Brain microvascular endothelial cell (primary cell): ENCODE data around the gene DDX31.

ENCODE experiments used
- DNase-seq: peaks from one replicate; pipeline ENCODE4 v3.0.0-alpha.2; 2020
- H3K27ac ChIP-seq: fragments of 250-450 bp; sonication (Bioruptor Pico); 2 replicates; pipeline ENCODE4 v1.5.1; 2020; ENCODE audit warnings: mild to moderate bottlenecking, moderate library complexity
- H3K27me3 ChIP-seq: fragments of 250-450 bp; sonication (Bioruptor Pico); replicated peaks from 2 replicates; pipeline ENCODE4 v1.5.1; 2020; ENCODE audit warnings: mild to moderate bottlenecking
- H3K36me3 ChIP-seq: fragments of 250-450 bp; sonication (Bioruptor Pico); replicated peaks from 2 replicates; pipeline ENCODE4 v1.5.1; 2020; ENCODE audit warnings: mild to moderate bottlenecking
- H3K4me3 ChIP-seq: 2 replicates; pipeline ENCODE4 v1.5.1; 2011; ENCODE audit warnings: low read depth, mild to moderate bottlenecking, control low read depth, low read length, moderate library complexity
- CTCF ChIP-seq: IDR thresholded peaks from 2 replicates; pipeline ENCODE4 v1.5.1; 2011; ENCODE audit warnings: low read depth, mild to moderate bottlenecking, moderate library complexity, low read length, control low read depth, inconsistent platforms; ENCODE audit errors: missing control alignments
- in situ Hi-C: cut with HindIII; loops from 2 replicates; pipeline ENCODE4 v1.10.0; 2017; ENCODE audit warnings: low sequenced_read_pairs, low pct_ligation_motif_present

Gene DDX31

GRCh38 chr9:132610661-132611060, 59.1 kb downstream of the DDX31 start:
- no peak for TF ChIP-seq CTCF
- Histone ChIP-seq H3K27ac (no peak overlapping the region), H3K36me3 (peaks cover 30% of the 10 kb centered on the region), H3K4me3 (no peak overlapping the region), H3K27me3 (no peaks in the 10 kb centered on the region)
- no peak for DNase-seq
- in situ Hi-C loops, result no loop called here

- in situ Hi-C loops, result no loop called here
- DNase-seq, result peak; percentile 90
- H3K4me3 ChIP-seq, result no peak overlapping the region
- TF ChIP-seq CTCF, result no peak
- H3K27ac ChIP-seq, result peak overlapping the region; percentile 69
- no peaks in the 10 kb centered on the region for H3K27me3 ChIP-seq
- peaks cover 29% of the 10 kb centered on the region for H3K36me3 ChIP-seq
These were observed 60.0 kb downstream of the DDX31 start for GRCh38 chr9:132609829-132610228.

DNA sequence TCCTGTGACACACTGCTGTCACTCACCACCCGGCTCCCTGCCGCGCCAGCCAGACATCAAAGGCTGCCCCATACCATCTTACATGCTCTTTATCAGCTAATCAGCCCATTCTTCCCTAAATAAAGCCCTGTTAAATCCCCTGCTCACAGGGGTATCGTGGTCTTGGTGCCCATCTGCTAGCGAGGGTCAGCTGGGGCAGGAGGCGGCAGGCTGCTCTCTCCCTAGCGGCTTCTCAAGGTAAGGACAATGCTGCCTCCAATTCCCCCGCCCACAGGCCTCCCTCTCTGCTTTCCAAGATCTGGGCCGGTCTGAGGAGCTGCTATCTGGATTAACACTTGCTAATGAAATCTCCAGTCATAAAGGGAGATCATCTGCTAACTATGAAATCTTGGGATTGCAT, 60.6 kb downstream of the DDX31 start:
- TF ChIP-seq CTCF, result no peak
- peak overlapping the region; percentile 69 for H3K27ac ChIP-seq
- DNase-seq, result no peak
- in situ Hi-C loops, result no loop called here
- no peak overlapping the region for H3K4me3 ChIP-seq
- H3K36me3 ChIP-seq, result peaks cover 25% of the 10 kb centered on the region
- no peaks in the 10 kb centered on the region for H3K27me3 ChIP-seq

- Histone ChIP-seq H3K27ac (no peak overlapping the region), H3K4me3 (no peak overlapping the region), H3K36me3 (peaks cover 17% of the 10 kb centered on the region), H3K27me3 (no peaks in the 10 kb centered on the region)
- DNase-seq, result no peak
- no peak for TF ChIP-seq CTCF
- in situ Hi-C loops, result no loop called here
These were observed 63.7 kb downstream of the DDX31 start for GRCh38 chr9:132606066-132606465.

DNA sequence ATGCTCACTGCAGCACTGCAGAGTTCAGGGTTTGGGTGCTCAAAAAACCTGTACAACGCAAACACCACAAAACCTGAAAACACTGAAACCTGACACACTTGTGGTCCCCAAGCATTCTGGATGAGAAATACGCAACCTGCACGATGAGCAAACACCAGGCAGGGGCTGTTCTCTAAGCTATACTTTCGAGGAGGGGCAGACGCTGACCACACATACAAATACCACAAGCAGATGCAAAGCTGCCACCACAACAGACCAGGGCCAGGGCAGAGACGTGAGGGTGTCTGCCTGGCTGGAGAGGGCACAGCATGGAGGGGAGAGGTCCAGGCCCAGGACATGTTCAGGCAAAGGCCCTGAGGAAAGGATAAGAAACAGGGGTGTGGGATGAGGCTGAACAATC, 64.4 kb downstream of the DDX31 start:
- Histone ChIP-seq H3K36me3 (peaks cover 19% of the 10 kb centered on the region), H3K27me3 (no peaks in the 10 kb centered on the region), H3K4me3 (no peak overlapping the region), H3K27ac (no peak overlapping the region)
- in situ Hi-C loops, result no loop called here
- no peak for TF ChIP-seq CTCF
- DNase-seq, result no peak

GRCh38 chr9:132602207-132602606, 67.6 kb downstream of the DDX31 start:
- no peak for DNase-seq
- Histone ChIP-seq H3K36me3 (peaks cover 13% of the 10 kb centered on the region), H3K4me3 (no peak overlapping the region), H3K27ac (no peak overlapping the region), H3K27me3 (no peaks in the 10 kb centered on the region)
- no peak for TF ChIP-seq CTCF
- in situ Hi-C loops, result no loop called here
